Measurements from ENCODE around the gene HSPA1L.
"Not testable (repeated sequence)": the region's sequence is repeated elsewhere in the genome, so short reads cannot be mapped to it uniquely, and the experiment has no call there.

The HSPA1L gene

DNA sequence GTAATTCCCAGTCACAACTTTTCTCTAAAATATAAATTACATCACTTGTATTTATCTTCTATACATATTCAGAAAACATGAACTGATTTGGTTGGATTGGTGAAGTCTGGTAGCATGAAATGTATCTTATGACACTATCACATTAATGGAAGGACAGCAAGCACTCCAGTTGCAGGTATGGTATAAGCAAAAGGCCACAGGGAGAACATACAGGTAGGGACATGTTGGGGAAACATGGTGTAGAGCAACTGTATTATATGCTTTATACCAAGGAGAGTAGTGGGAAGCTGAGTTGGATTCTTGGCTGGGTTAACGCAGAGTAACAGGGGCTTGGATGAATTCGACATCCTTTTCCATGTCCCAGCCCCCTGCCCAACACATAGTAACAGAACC lies 18.1 kb downstream of the HSPA1L start:
- TF ChIP-seq ZFX (IDR thresholded peaks at IDR 0.05) = no peak
- TF ChIP-seq, protein P1, sequence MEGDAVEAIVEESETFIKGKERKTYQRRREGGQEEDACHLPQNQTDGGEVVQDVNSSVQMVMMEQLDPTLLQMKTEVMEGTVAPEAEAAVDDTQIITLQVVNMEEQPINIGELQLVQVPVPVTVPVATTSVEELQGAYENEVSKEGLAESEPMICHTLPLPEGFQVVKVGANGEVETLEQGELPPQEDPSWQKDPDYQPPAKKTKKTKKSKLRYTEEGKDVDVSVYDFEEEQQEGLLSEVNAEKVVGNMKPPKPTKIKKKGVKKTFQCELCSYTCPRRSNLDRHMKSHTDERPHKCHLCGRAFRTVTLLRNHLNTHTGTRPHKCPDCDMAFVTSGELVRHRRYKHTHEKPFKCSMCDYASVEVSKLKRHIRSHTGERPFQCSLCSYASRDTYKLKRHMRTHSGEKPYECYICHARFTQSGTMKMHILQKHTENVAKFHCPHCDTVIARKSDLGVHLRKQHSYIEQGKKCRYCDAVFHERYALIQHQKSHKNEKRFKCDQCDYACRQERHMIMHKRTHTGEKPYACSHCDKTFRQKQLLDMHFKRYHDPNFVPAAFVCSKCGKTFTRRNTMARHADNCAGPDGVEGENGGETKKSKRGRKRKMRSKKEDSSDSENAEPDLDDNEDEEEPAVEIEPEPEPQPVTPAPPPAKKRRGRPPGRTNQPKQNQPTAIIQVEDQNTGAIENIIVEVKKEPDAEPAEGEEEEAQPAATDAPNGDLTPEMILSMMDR (conservative IDR thresholded peaks at IDR 0.05) = no peak

DNA sequence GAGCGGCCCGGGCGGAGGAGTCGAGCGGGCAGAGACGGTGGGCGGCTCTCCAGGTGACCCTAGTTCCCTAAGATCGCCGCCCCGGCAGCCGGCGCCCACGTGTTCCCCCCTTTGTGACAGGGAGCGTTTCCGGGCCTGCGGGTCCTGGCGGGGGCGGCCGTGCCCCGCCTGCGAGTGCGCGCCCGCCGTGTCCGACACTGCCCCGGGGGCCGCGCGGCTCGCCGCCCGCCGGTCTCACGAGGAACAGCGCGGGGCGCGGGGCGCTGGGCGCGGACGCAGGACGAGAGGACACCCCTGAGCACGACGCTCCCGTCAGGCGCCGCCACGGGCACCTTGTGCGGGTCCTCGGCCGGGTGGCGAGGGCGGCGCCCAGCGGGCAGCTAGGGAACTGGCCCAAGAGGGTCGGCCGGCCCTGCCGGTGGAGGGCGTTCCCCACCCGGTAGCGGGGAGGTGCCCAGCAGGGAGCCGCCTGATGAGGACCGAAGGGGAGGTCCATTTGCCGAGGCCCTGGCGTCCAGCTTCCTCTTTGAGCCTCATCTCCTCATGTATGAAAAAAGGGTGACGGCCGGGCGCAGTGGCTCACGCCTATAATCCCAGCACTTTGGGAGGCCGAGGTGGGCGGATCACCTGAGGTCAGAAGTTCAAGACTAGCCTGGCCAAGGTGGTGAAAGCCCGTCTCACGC lies 19.3 kb downstream of the HSPA1L start, which contains the start of gene VARS1:
Gene VARS1 (minus strand): TSS at position 137 of the 683 bp plus-strand sequence. CDS start 535 bp downstream, outside the sequence.
- TF ChIP-seq ZFX (IDR thresholded peaks at IDR 0.05) = peak; percentile 23; the same call in 1 of the 2 replicates
- TF ChIP-seq, protein P1 (conservative IDR thresholded peaks at IDR 0.05) = peak; percentile 91
- H3K27ac ChIP-seq = peak within 1 kb of the TSS; percentile 94

More for the DNA sequence above, 18.1 kb downstream of the HSPA1L start:
- no peak overlapping the region for H3K27ac ChIP-seq

DNA sequence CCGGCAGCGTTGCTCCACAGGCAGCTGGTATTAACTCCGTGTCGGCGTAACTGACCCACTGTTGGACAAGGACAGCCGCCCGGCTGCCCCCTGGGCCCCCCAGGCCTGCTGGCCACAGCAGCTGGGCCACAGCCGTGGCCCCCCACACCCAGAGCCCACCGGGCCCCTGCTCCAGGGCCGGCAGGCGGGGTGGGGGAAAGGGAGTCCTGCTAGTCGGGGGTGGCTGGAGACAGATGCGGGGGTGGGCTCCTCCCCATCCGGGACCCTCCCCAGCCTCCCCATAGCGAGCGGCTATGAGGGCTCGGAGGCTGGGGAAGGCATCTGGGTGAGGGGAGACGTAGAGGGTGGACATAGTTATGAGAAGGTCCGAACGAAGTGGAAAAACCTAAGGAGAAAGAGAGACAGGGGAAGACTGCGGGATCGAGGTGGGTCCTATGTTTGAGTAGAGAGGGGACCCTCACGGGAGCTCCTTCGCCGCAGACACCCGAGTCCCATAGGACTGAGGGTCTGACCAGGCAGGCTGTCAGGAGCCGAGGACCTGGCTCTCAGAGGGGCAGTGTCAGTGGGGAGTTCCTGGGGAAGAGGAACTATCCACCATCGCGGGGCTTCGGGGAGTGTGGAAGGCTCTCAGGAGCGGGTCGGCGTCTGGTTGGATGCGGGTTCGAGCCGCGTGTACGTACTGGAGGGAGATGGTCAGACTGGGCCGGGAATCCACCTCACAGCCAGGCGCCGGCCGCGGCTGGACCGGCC lies 20.0 kb downstream of the HSPA1L start:
- TF ChIP-seq ZFX (IDR thresholded peaks at IDR 0.05) = no peak; the same call in 1 of the 2 replicates
- TF ChIP-seq, protein P1 (conservative IDR thresholded peaks at IDR 0.05) = no peak
- peak overlapping the region; percentile 94 for H3K27ac ChIP-seq

DNA sequence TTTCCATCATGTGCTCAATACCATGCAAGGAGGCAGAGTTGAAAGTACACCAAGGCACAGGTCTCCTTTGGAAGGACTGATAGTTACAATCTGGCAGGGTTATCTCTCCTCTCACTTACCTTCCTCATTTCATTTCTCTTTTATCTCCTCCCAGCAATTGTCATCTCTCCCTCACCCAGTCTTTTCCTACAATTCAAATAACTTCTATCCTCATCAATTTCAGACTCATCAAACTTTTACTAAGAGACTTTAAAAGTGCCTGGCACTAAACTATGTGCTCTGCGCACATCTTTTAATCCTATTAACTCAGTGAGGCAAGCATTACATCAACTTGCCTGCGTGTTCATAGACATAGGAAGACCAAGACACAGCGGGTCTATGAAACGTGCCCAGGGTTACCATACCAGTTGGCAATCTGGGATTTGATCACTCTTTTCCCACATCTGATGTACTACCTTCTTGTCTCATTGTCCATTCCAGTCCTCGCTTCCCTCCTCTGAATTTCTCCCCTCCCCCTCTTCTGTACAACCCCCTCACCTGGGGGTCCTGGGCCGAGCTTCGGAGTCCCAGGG lies 20.7 kb downstream of the HSPA1L start:
- peak overlapping the region; percentile 94 for H3K27ac ChIP-seq
- TF ChIP-seq, protein P1 (conservative IDR thresholded peaks at IDR 0.05) = no peak
- no peak for TF ChIP-seq ZFX (IDR thresholded peaks at IDR 0.05)

DNA sequence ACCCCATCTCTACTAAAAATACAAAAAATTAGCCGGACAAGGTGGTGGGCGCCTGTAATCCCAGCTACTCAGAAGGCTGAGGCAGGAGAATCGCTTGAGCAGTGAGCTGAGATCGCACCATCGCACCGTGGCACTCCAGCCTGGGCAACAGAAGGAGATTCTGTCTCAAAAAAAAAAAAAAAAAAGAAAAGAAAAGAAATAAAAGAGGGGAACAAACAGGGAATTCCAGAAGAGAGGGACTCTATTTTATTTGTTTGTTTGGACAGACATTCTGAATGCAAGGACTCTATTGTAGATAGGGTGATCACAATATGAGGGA lies 21.2 kb downstream of the HSPA1L start:
- H3K27ac ChIP-seq = not testable (repeated sequence)

DNA sequence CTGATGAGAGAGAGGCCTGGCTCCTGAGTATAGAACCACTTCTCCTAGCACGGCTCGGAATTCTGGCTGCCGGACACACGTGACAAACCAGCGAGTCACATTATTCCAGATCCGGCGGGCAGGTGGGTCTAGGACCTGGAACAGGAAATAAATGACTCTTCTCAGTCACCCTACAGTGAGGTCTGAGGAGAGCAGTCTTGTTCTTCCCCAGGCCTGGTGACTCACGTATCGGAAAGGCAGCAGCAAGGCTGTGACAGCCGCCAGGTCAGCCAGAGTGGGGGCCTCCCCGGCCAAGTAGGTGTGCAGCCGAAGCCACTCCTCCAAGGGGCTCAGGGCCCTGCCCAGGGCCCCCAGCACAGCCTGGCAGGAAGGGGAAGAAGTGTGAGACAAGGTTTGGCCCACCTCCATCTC lies 22.3 kb downstream of the HSPA1L start:
- TF ChIP-seq, protein P1 (conservative IDR thresholded peaks at IDR 0.05) = no peak
- no peak for TF ChIP-seq ZFX (IDR thresholded peaks at IDR 0.05)
- H3K27ac ChIP-seq = no peak overlapping the region

DNA sequence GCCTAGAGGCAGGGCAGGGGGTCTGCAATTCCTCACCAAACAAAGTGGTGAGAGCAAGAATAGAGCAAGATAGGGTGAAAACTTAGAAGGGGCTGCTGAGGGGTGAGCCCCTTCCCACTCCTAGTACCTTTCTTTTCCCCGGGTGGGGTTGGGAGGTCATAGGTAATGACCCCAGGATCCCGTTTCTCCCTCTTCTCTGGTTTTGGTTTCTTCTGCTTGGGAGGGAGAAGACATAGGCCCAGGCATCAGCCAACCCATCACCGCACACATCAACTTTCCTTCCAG lies 23.1 kb downstream of the HSPA1L start:
- no peak overlapping the region for H3K27ac ChIP-seq
- TF ChIP-seq, protein P1 (conservative IDR thresholded peaks at IDR 0.05) = no peak
- TF ChIP-seq ZFX (IDR thresholded peaks at IDR 0.05) = no peak
